Endothelial cell of umbilical vein (primary cell): ENCODE results near the gene NFIC. TPM values are rescaled to one million over a fixed set of nuclear protein-coding genes. Genes with fewer than 3 reads are reported as not detected.

Experiments used
- BruUV-seq: library from RNA; stranded (reverse); fragments of 400-500 nt; replicated peaks from 2 replicates; lab custom pipeline; 2021; lab: Mats Ljungman, UMichigan
- CTCF ChIA-PET: fragments of 300-600, 350-600 bp; sonication (Branson Sonifier 250); formaldehyde crosslinking; loops from one replicate; lab custom pipeline; 2021; ENCODE audit warnings: antibody characterized with exemption, inconsistent platforms; lab: Charles Lee
- POLR2A ChIA-PET: fragments of 300-600, 350-600 bp; sonication (Branson Sonifier 250); formaldehyde crosslinking; loops from one replicate; lab custom pipeline; 2021; ENCODE audit warnings: antibody characterized with exemption, inconsistent platforms; lab: Charles Lee
- DNase-seq: peaks from one replicate; pipeline ENCODE4 v3.0.0-alpha.2; 2011; ENCODE audit warnings: low read depth, low spot score
- FAIRE-seq: peaks from 2 replicates; lab custom pipeline; 2011; peaks lifted over from hg19 to GRCh38; lab: Jason Lieb, UNC
- H2AFZ ChIP-seq: 2 replicates; pipeline ENCODE4 v1.6.0; 2012; ENCODE audit warnings: low read depth, low read length, control low read depth, inconsistent platforms
- H3K27ac ChIP-seq: 2 replicates; pipeline ENCODE4 v1.5.1; 2011; ENCODE audit warnings: low read depth, mild to moderate bottlenecking, control low read depth, low read length, moderate library complexity; ENCODE audit not compliant: insufficient read depth
- H3K27me3 ChIP-seq, 2 experiments: 2 replicates each; pipeline versions ENCODE4 v1.6.0 to v1.6.1; 2011; ENCODE audit warnings: low read length in 2 of 2, mixed read lengths in 1 of 2; ENCODE audit not compliant: control insufficient read depth in 2 of 2, insufficient read depth in 2 of 2
- H3K36me3 ChIP-seq, 2 experiments: 2 replicates in 1 of 2; 3 replicates in 1 of 2; pipeline ENCODE4 v1.5.1; 2011; ENCODE audit warnings: low read length in 2 of 2, mild to moderate bottlenecking in 1 of 2, moderate library complexity in 1 of 2; ENCODE audit not compliant: control insufficient read depth in 2 of 2, insufficient read depth in 2 of 2; ENCODE audit errors: extremely low read depth in 1 of 2
- H3K4me1 ChIP-seq: 3 replicates; pipeline ENCODE4 v1.5.1; 2011; ENCODE audit warnings: mild to moderate bottlenecking, low read length; ENCODE audit not compliant: control insufficient read depth, insufficient read depth; ENCODE audit errors: extremely low read depth
- H3K4me2 ChIP-seq: 2 replicates; pipeline ENCODE4 v1.6.1; 2011; ENCODE audit warnings: low read length, control low read depth, mixed read lengths; ENCODE audit not compliant: insufficient read depth
- H3K4me3 ChIP-seq, 3 experiments: fragments of 200-600 bp in 1 of 3; sonication (generic), shearing (Covaris generic) in 1 of 3; replicated peaks in 1 of 3; 2 replicates each; pipeline ENCODE4 v1.5.1; 2011 to 2016; ENCODE audit warnings: control low read depth in 3 of 3, low read length in 3 of 3, mild to moderate bottlenecking in 2 of 3, inconsistent platforms in 1 of 3, low read depth in 1 of 3, moderate library complexity in 1 of 3; ENCODE audit not compliant: insufficient read depth in 1 of 3
- H3K79me2 ChIP-seq: 2 replicates; pipeline ENCODE4 v1.6.0; 2012; ENCODE audit warnings: low read length, inconsistent platforms; ENCODE audit not compliant: control insufficient read depth, insufficient read depth
- H3K9ac ChIP-seq: replicated peaks from 2 replicates; pipeline ENCODE3; 2011; ENCODE audit warnings: low read length, control low read depth; ENCODE audit not compliant: insufficient read depth; ENCODE audit errors: extremely low read depth
- H3K9me1 ChIP-seq: replicated peaks from 3 replicates; pipeline ENCODE4 v1.6.0; 2011; ENCODE audit warnings: mild to moderate bottlenecking, low read length; ENCODE audit not compliant: control insufficient read depth, insufficient read depth; ENCODE audit errors: extremely low read depth
- H3K9me3 ChIP-seq: replicated peaks from 2 replicates; pipeline ENCODE4 v1.5.1; 2012; ENCODE audit warnings: low read length, inconsistent platforms; ENCODE audit not compliant: control insufficient read depth, insufficient read depth
- H4K20me1 ChIP-seq: replicated peaks from 2 replicates; pipeline ENCODE3; 2011; ENCODE audit warnings: mild to moderate bottlenecking, low read length; ENCODE audit not compliant: control insufficient read depth, insufficient read depth; ENCODE audit errors: extremely low read depth
- EZH2 ChIP-seq: IDR thresholded peaks from 2 replicates; pipeline ENCODE4 v1.6.1; 2012; ENCODE audit warnings: borderline replicate concordance, low read depth, mild to moderate bottlenecking, moderate library complexity, low read length, inconsistent platforms; ENCODE audit not compliant: severe bottlenecking
- FOS ChIP-seq: IDR thresholded peaks from 2 replicates; pipeline ENCODE4 v1.6.1; 2011; ENCODE audit warnings: mild to moderate bottlenecking, low read length, moderate library complexity, borderline replicate concordance; ENCODE audit not compliant: insufficient read depth
- GATA2 ChIP-seq: IDR thresholded peaks from 2 replicates; pipeline ENCODE4 v1.7.0; 2011; ENCODE audit warnings: low read depth, mild to moderate bottlenecking, moderate library complexity, mixed read lengths, low read length; ENCODE audit not compliant: insufficient read length, insufficient read depth
- JUN ChIP-seq: IDR thresholded peaks from 2 replicates; pipeline ENCODE4 v1.6.1; 2011; ENCODE audit warnings: borderline replicate concordance, low read depth; ENCODE audit not compliant: insufficient read length, insufficient read depth
- MYC ChIP-seq: IDR thresholded peaks from one replicate; pipeline ENCODE4 v1.6.1; 2011; ENCODE audit warnings: mild to moderate bottlenecking, low read depth, low read length
- POLR2A ChIP-seq: IDR thresholded peaks from 2 replicates; pipeline ENCODE4 v1.6.1; 2012; ENCODE audit warnings: low read depth, mild to moderate bottlenecking, control low read depth, low read length
- POLR2AphosphoS5 ChIP-seq: IDR thresholded peaks from 2 replicates; pipeline ENCODE4 v1.6.1; 2012; ENCODE audit warnings: low read depth, mild to moderate bottlenecking, control low read depth, low read length, moderate library complexity; ENCODE audit not compliant: insufficient read depth
- dilution Hi-C: fragments of 300-500 bp; cut with MboI; formaldehyde crosslinking; loops from one replicate; pipeline ENCODE4 v1.15.0; 2019; ENCODE audit warnings: low sequenced_read_pairs; ENCODE audit not compliant: extremely low pct_ligation_motif_present
- intact Hi-C: fragments of 100-400 bp; cut with micrococcal nuclease; formaldehyde crosslinking; loops from one replicate; pipeline ENCODE4 v1.10.0; 2022
- polyA plus RNA-seq, 4 experiments: library from polyadenylated mRNA; depleted of rRNA in 3 of 4; stranded (reverse) in 3 of 4; unstranded in 1 of 4; fragments of >200 nt; gene quantifications; 2 replicates each; pipeline versions ENCODE4 v1.2.1 to v1.2.3, GENCODE V29; 2011 to 2012; ENCODE audit warnings: missing spikeins in 1 of 4
- total RNA-seq: library from RNA; stranded (reverse); gene quantifications from 2 replicates; pipeline ENCODE4 v1.2.3, GENCODE V29; 2021
- TF ChIP-seq, protein P1 (sequence below): IDR thresholded peaks from 2 replicates; pipeline ENCODE4 v1.6.1; 2011; ENCODE audit not compliant: insufficient read depth, insufficient read length
- TF ChIP-seq, protein P2 (sequence below), 2 donors: IDR thresholded peaks; 1 replicate in 1 of 2; 2 replicates in 1 of 2; pipeline ENCODE4 v1.5.1; 2011; ENCODE audit warnings: low read length in 2 of 2, mild to moderate bottlenecking in 2 of 2, moderate library complexity in 2 of 2, control low read depth in 1 of 2, inconsistent platforms in 1 of 2, low read depth in 1 of 2; ENCODE audit not compliant: insufficient read depth in 1 of 2; ENCODE audit errors: extremely low read depth in 1 of 2

NFIC gene
- total and polyA plus RNA-seq, 2 donors (not counting 3 experiments of a cell fraction or from before 2014, with no cell fraction given): 11.4 to 133 TPM

DNA sequence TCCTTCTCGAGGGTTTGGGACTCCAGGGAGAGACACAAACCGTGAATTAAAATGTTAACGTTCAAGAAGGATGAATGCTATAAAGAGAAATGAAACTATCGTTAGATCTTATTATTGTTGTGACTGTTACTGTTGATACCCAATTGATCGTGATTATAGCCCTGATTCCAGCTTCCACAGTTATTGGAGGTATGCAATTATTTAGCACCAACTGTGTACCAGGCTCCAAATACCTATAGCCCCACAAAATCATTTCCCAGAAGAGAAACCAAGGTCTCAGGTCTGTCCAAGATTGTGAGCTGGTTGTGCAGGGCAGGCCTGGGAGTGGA is 30.1 kb upstream of the NFIC start:
- ChIA-PET CTCF (interaction anchor here (0.5 to 3.2 kb wide), 3 partner anchors 50 to 149 kb away, joined by 3 to 16 read pairs (median 6); no protein-coding TSS in a partner anchor), POLR2A (no interaction called here)
- H3K9me3 ChIP-seq: peaks cover 2% of the 10 kb centered on the region
- H3K4me2 ChIP-seq: no peak overlapping the region
- no peaks in the 10 kb centered on the region for H3K36me3 ChIP-seq
- no peaks in the 10 kb centered on the region for H3K9me1 ChIP-seq
- H2AFZ ChIP-seq: no peak overlapping the region
- H4K20me1 ChIP-seq: no peaks in the 10 kb centered on the region
- TF ChIP-seq JUN (no peak), FOS (no peak), POLR2AphosphoS5 (no peak), POLR2A (no peak), GATA2 (no peak), MYC (no peak), EZH2 (no peak)
- TF ChIP-seq, protein P1, sequence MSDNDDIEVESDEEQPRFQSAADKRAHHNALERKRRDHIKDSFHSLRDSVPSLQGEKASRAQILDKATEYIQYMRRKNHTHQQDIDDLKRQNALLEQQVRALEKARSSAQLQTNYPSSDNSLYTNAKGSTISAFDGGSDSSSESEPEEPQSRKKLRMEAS: no peak
- TF ChIP-seq, protein P2, sequence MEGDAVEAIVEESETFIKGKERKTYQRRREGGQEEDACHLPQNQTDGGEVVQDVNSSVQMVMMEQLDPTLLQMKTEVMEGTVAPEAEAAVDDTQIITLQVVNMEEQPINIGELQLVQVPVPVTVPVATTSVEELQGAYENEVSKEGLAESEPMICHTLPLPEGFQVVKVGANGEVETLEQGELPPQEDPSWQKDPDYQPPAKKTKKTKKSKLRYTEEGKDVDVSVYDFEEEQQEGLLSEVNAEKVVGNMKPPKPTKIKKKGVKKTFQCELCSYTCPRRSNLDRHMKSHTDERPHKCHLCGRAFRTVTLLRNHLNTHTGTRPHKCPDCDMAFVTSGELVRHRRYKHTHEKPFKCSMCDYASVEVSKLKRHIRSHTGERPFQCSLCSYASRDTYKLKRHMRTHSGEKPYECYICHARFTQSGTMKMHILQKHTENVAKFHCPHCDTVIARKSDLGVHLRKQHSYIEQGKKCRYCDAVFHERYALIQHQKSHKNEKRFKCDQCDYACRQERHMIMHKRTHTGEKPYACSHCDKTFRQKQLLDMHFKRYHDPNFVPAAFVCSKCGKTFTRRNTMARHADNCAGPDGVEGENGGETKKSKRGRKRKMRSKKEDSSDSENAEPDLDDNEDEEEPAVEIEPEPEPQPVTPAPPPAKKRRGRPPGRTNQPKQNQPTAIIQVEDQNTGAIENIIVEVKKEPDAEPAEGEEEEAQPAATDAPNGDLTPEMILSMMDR (IDR thresholded peaks at IDR 0.05; ENCODE audit: extremely low read depth in 1 of 2, insufficient read depth in 1 of 2, low read depth in 1 of 2, low read length in 2 of 2): no peak
- no peak for DNase-seq
- H3K27ac ChIP-seq: no peak overlapping the region
- H3K4me1 ChIP-seq: no peaks in the 10 kb centered on the region
- H3K79me2 ChIP-seq: no peaks in the 10 kb centered on the region
- H3K4me3 ChIP-seq: no peak overlapping the region
- H3K9ac ChIP-seq: no peak overlapping the region
- H3K27me3 ChIP-seq: no peaks in the 10 kb centered on the region
- intact Hi-C loops (no loop called here), dilution Hi-C loops (no loop called here)
- BruUV-seq: no TSS peak
- FAIRE-seq: no peak
